ENCODE data around the gene ZNF850. TPM values are rescaled to one million over a fixed set of nuclear protein-coding genes. Genes with fewer than 3 reads are reported as not detected.
A peak's percentile ranks its signal among the peaks of the same experiment; 100 is the strongest.

The ZNF850 gene
- total RNA-seq, 4 donors from 2014 or later, result 1.9 to 3.3 (median 2.5) TPM

DNA sequence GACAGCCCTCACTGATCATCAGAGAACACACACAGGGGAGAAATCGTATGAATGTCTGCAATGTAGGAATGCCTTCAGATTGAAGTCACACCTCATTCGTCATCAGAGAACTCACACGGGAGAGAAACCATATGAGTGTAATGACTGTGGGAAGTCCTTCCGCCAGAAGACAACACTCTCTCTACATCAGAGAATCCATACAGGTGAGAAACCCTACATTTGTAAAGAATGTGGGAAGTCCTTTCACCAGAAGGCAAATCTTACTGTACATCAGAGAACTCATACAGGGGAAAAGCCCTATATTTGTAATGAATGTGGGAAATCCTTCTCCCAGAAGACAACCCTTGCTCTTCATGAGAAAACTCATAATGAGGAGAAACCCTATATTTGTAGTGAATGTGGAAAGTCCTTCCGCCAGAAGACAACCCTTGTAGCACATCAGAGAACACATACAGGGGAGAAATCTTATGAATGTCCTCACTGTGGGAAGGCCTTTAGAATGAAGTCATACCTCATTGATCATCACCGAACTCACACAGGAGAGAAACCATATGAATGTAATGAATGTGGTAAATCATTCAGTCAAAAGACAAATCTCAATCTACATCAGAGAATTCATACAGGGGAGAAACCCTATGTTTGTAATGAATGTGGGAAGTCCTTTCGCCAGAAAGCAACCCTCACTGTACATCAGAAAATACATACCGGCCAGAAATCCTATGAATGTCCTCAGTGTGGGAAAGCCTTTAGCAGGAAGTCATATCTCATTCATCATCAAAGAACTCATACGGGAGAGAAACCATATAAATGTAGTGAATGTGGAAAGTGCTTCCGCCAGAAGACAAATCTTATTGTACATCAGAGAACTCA lies 52.7 kb downstream of the ZNF850 start:
- DNase-seq, result no peak
- H3K27ac ChIP-seq, result no peak overlapping the region
- H3K27me3 ChIP-seq, result no peaks in the 10 kb centered on the region
- peaks cover 0 to 76% (median 11%) of the 10 kb centered on the region in 3 donors for H3K36me3 ChIP-seq
- no peaks in the 10 kb centered on the region for H3K4me1 ChIP-seq
- no peak overlapping the region for H3K4me3 ChIP-seq
- TF ChIP-seq, protein P1, sequence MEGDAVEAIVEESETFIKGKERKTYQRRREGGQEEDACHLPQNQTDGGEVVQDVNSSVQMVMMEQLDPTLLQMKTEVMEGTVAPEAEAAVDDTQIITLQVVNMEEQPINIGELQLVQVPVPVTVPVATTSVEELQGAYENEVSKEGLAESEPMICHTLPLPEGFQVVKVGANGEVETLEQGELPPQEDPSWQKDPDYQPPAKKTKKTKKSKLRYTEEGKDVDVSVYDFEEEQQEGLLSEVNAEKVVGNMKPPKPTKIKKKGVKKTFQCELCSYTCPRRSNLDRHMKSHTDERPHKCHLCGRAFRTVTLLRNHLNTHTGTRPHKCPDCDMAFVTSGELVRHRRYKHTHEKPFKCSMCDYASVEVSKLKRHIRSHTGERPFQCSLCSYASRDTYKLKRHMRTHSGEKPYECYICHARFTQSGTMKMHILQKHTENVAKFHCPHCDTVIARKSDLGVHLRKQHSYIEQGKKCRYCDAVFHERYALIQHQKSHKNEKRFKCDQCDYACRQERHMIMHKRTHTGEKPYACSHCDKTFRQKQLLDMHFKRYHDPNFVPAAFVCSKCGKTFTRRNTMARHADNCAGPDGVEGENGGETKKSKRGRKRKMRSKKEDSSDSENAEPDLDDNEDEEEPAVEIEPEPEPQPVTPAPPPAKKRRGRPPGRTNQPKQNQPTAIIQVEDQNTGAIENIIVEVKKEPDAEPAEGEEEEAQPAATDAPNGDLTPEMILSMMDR (IDR thresholded peaks at IDR 0.05), result no peak
- no peak for TF ChIP-seq POLR2A (IDR thresholded peaks at IDR 0.05)
- peaks cover 0 to 99% (median 35%) of the 10 kb centered on the region in 4 donors for H3K9me3 ChIP-seq

DNA sequence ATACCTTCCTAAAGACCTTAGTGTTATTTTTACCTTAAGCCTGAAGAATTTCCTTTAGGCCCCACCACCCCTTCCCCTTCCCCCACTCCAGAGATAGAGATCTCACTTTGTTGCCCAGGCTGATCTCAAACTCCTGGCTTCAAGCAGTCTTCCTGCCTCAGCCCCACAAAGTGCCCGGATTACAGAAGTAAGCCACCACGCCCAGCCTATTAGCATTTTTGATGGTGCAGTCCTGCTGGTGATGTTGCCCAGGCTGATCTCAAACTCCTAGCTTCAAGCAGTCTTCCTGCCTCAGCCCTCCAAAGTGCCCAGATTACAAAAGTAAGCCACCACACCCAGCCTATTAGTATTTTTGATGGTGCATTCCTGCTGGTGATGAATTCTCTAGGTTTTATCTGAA lies 63.2 kb downstream of the ZNF850 start:
- TF ChIP-seq, protein P1 (IDR thresholded peaks at IDR 0.05), result no peak
- TF ChIP-seq POLR2A (IDR thresholded peaks at IDR 0.05), result no peak
- DNase-seq, result no peak
- H3K9me3 ChIP-seq, result peaks cover 3 to 99% (median 37%) of the 10 kb centered on the region in 4 donors

DNA sequence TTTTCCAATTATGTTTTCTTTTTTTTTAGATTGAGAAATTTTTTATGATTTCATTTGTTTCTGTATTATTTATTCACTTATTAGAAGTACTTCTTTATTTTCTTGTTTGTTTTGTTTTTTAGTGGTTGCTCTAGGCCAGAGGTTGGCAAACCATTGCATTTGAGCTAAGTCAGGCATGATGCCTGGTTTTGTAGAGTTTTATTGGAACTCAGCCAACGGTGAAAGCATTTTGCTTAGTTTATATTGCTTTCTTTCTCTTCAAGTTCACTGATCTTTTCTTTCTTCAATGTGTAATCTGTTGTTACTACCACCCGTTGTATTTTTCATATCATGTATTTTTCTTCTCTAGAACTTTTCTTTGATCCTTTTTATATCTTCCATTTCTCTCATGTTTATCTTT lies 65.5 kb downstream of the ZNF850 start:
- peaks cover 0 to 43% (median 0%) of the 10 kb centered on the region in 3 donors for H3K36me3 ChIP-seq
- no peaks in the 10 kb centered on the region for H3K4me1 ChIP-seq
- H3K27me3 ChIP-seq, result no peaks in the 10 kb centered on the region
- no peak overlapping the region for H3K27ac ChIP-seq
- DNase-seq, result no peak
- TF ChIP-seq, protein P1 (IDR thresholded peaks at IDR 0.05), result no peak
- TF ChIP-seq POLR2A (IDR thresholded peaks at IDR 0.05), result no peak
- H3K4me3 ChIP-seq, result no peak overlapping the region
- peaks cover 3 to 88% (median 31%) of the 10 kb centered on the region in 4 donors for H3K9me3 ChIP-seq

More for the DNA sequence above, 63.2 kb downstream of the ZNF850 start:
- H3K36me3 ChIP-seq, result peaks cover 0 to 59% (median 0%) of the 10 kb centered on the region in 3 donors
- no peak overlapping the region for H3K4me3 ChIP-seq
- H3K4me1 ChIP-seq, result no peaks in the 10 kb centered on the region
- no peaks in the 10 kb centered on the region for H3K27me3 ChIP-seq
- H3K27ac ChIP-seq, result no peak overlapping the region

DNA sequence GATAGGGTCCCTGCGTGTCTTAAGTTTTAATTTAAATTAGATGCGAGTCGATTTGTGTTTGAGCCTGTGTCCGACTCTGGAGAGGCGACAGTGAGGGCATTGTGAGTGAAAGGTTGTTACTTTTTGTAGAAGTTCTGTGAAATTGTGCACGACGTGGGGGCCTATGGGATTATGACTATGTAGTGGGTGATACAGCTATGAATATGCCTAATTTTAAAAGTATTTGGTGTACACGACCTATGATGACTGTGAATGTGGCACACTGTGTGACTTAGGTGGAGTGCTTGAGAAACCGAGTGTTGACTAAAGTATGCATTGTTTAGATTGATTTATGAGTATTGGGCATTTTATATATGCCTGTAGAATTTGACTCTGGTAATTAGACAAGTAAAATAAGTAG lies 84.5 kb downstream of the ZNF850 start:
- TF ChIP-seq, protein P1 (IDR thresholded peaks at IDR 0.05), result no peak
- TF ChIP-seq POLR2A (IDR thresholded peaks at IDR 0.05), result no peak
- no peak for DNase-seq
- peaks cover 0 to 40% (median 0%) of the 10 kb centered on the region in 3 donors for H3K36me3 ChIP-seq

DNA sequence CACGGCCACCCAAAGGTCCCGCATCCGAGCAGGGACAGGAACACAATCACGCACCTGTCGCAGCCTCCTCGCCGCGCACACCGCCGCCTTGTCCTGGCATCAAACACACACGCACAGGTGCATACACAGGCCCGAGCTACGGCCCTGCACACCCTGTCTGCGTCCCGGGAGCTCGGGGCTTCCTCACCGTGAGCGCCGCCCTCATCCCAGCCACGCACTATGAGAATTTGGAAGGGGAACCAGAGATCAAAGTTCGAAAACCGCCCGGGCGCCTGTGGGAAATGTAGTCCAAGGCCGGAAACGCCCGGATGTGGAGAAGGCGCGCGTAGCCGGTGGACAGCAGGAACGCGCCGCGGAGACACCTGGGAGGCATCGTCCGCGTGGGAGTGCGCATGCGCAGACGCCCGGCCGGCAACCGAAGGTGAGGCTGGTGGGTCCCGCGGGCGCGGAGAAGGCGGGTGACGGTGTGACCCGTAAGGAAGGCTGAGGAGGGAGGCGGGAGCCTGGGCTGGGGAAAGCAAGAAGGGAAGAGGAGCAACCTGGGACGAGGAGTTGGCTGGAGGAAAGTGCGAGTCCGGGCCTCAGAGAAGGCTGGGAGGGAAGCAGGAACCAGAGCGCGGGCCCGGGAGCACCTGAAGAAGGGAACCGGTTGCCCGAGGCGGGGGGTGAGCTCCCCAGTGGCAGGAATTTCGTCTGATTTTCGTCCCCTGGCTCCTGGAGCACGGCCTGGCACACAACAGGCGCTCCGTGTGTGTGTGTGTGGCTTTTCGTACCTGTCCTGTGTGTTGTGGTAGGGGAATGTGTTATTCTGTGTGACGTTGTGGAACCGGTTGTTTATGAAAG lies 85.2 kb downstream of the ZNF850 start, which contains the start of gene ZNF567:
ZNF567 (plus strand) TSS at position 399 of the 843 bp plus-strand sequence. CDS start 7,256 bp downstream, outside the sequence.
- H3K4me3 ChIP-seq, result peak within 1 kb of the TSS; percentile 72 to 76 (median 74)
- no peaks in the 10 kb centered on the region for H3K27me3 ChIP-seq
- peak; percentile 58 to 63 for TF ChIP-seq POLR2A (IDR thresholded peaks at IDR 0.05)
- TF ChIP-seq, protein P1 (IDR thresholded peaks at IDR 0.05), result no peak
- H3K9me3 ChIP-seq, result peaks cover 0 to 24% (median 0%) of the 10 kb centered on the region in 4 donors
- peak within 1 kb of the TSS; percentile 70 to 75 (median 72) for H3K27ac ChIP-seq
- peaks cover 0 to 19% (median 8%) of the 10 kb centered on the region in 4 donors for H3K4me1 ChIP-seq
- peak; percentile 98 to 99 (median 98) for DNase-seq
- peaks cover 0 to 34% (median 0%) of the 10 kb centered on the region in 3 donors for H3K36me3 ChIP-seq

More for the DNA sequence above, 84.5 kb downstream of the ZNF850 start:
- no peaks in the 10 kb centered on the region for H3K27me3 ChIP-seq
- H3K4me3 ChIP-seq, result peak overlapping the region; percentile 72 to 76 (median 74)
- peaks cover 0 to 19% (median 8%) of the 10 kb centered on the region in 4 donors for H3K4me1 ChIP-seq
- peaks cover 0 to 25% (median 0%) of the 10 kb centered on the region in 4 donors for H3K9me3 ChIP-seq
- H3K27ac ChIP-seq, result peak overlapping the region in 3 of 4 donors; percentile 70 to 72 (median 71)
